H1 (cell line): ENCODE measurements around the gene AGPAT3.

Experiments used
- BRCA1 ChIP-seq: IDR thresholded peaks from 2 replicates; pipeline ENCODE4 v1.6.1; 2012; ENCODE audit warnings: low read depth, low read length, improper control_type of control experiment
- GABPA ChIP-seq: IDR thresholded peaks from 2 replicates; pipeline ENCODE4 v1.6.1; 2011; ENCODE audit warnings: mild to moderate bottlenecking, low read length, moderate library complexity, borderline replicate concordance; ENCODE audit not compliant: insufficient read depth
- GTF2F1 ChIP-seq: IDR thresholded peaks from 2 replicates; pipeline ENCODE4 v1.6.1; 2012; ENCODE audit warnings: low read depth, low read length, improper control_type of control experiment, borderline replicate concordance
- TF ChIP-seq, protein P1 (sequence below), 3 experiments: IDR thresholded peaks; 1 replicate in 2 of 3; 2 replicates in 1 of 3; pipeline versions ENCODE4 v1.5.1 to v1.6.1; 2011; ENCODE audit warnings: low read length in 3 of 3, mild to moderate bottlenecking in 3 of 3, inconsistent platforms in 2 of 3, low read depth in 1 of 3, moderate library complexity in 1 of 3; ENCODE audit not compliant: insufficient read depth in 1 of 3; ENCODE audit errors: control extremely low read depth in 1 of 3
- TF ChIP-seq, protein P2 (sequence below): IDR thresholded peaks from 2 replicates; pipeline ENCODE4 v1.6.1; 2012; ENCODE audit warnings: inconsistent platforms

DNA sequence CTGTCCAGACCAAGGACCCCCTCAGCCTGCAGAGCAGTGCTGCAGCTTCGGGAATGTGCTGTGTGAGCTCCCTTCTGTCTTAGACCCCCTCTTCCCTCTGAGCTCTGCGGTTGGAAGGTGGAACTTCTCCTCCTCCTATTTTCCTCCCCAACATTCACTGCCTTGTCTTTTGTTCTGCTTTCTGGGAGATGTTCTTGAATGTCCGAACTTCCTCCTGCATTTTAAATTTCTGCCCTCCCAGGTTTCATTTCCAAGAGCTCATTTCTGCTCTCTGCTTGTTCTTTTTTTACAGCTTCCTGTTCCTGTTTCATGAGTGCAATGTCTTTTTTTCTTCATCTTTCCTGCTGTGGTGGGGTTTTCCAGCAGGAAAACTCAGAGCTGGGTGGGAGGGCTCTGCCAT is 46.3 kb upstream of the AGPAT3 start:
- TF ChIP-seq BRCA1 (no peak), GABPA (no peak), GTF2F1 (no peak)
- TF ChIP-seq, protein P1, sequence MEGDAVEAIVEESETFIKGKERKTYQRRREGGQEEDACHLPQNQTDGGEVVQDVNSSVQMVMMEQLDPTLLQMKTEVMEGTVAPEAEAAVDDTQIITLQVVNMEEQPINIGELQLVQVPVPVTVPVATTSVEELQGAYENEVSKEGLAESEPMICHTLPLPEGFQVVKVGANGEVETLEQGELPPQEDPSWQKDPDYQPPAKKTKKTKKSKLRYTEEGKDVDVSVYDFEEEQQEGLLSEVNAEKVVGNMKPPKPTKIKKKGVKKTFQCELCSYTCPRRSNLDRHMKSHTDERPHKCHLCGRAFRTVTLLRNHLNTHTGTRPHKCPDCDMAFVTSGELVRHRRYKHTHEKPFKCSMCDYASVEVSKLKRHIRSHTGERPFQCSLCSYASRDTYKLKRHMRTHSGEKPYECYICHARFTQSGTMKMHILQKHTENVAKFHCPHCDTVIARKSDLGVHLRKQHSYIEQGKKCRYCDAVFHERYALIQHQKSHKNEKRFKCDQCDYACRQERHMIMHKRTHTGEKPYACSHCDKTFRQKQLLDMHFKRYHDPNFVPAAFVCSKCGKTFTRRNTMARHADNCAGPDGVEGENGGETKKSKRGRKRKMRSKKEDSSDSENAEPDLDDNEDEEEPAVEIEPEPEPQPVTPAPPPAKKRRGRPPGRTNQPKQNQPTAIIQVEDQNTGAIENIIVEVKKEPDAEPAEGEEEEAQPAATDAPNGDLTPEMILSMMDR (IDR thresholded peaks at IDR 0.05; ENCODE audit: control extremely low read depth in 1 of 3, insufficient read depth in 1 of 3, low read depth in 1 of 3, low read length in 3 of 3), result no peak
- TF ChIP-seq, protein P2, sequence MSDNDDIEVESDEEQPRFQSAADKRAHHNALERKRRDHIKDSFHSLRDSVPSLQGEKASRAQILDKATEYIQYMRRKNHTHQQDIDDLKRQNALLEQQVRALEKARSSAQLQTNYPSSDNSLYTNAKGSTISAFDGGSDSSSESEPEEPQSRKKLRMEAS, result no peak
